ENCODE results near the gene TMEM61. TPM values are rescaled to one million over a fixed set of nuclear protein-coding genes. Genes with fewer than 3 reads are reported as not detected.

TMEM61 gene
- total RNA-seq, 3 donors from 2014 or later: 4.9 to 17.9 (median 8.5) TPM

GRCh38 chr1:55006931-55007330 lies 26.5 kb downstream of the TMEM61 start:
- ATAC-seq (no peak), DNase-seq (no peak)
- Histone ChIP-seq H3K4me1 (ENCODE audit: low read depth) (no peaks in the 10 kb centered on the region), H3K36me3 (ENCODE audit: low read depth) (no peaks in the 10 kb centered on the region), H3K9me3 (no peaks in the 10 kb centered on the region), H3K4me3 (no peak overlapping the region)
- intact Hi-C loops (cut with DNase I, micrococcal nuclease): no loop called here
- no peak for TF ChIP-seq CTCF (IDR thresholded peaks at IDR 0.05)

- no peak for TF ChIP-seq CTCF (IDR thresholded peaks at IDR 0.05)
- H3K36me3 ChIP-seq (ENCODE audit: low read depth): no peaks in the 10 kb centered on the region
- no peaks in the 10 kb centered on the region for H3K9me3 ChIP-seq
- H3K4me1 ChIP-seq (ENCODE audit: low read depth): no peaks in the 10 kb centered on the region
- no peak for ATAC-seq
- intact Hi-C loops (cut with DNase I, micrococcal nuclease): no loop called here
- no peak for DNase-seq
- H3K4me3 ChIP-seq: no peak overlapping the region
These were observed 27.2 kb downstream of the TMEM61 start for GRCh38 chr1:55007625-55008024.

GRCh38 chr1:55010194-55010886 lies 29.9 kb downstream of the TMEM61 start:
- no peaks in the 10 kb centered on the region for H3K36me3 ChIP-seq (ENCODE audit: low read depth)
- no peak for TF ChIP-seq CTCF (IDR thresholded peaks at IDR 0.05)
- no peaks in the 10 kb centered on the region for H3K9me3 ChIP-seq
- no peak for ATAC-seq
- intact Hi-C loops (cut with DNase I, micrococcal nuclease): no loop called here
- DNase-seq: no peak
- no peak overlapping the region for H3K4me3 ChIP-seq
- no peaks in the 10 kb centered on the region for H3K4me1 ChIP-seq (ENCODE audit: low read depth)

GRCh38 chr1:55010887-55011217 lies 30.4 kb downstream of the TMEM61 start:
- intact Hi-C loops (cut with DNase I, micrococcal nuclease): no loop called here
- Histone ChIP-seq H3K36me3 (ENCODE audit: low read depth) (no peaks in the 10 kb centered on the region), H3K9me3 (no peaks in the 10 kb centered on the region), H3K4me1 (ENCODE audit: low read depth) (no peaks in the 10 kb centered on the region), H3K4me3 (no peak overlapping the region)
- ATAC-seq (no peak), DNase-seq (no peak)
- no peak for TF ChIP-seq CTCF (IDR thresholded peaks at IDR 0.05)

GRCh38 chr1:55012661-55013060 lies 32.2 kb downstream of the TMEM61 start:
- no peak for DNase-seq

More at GRCh38 chr1:55012661-55013060, 32.2 kb downstream of the TMEM61 start:
- no peak for ATAC-seq
- no peaks in the 10 kb centered on the region for H3K36me3 ChIP-seq (ENCODE audit: low read depth)
- no peaks in the 10 kb centered on the region for H3K4me1 ChIP-seq (ENCODE audit: low read depth)
- no peak for TF ChIP-seq CTCF (IDR thresholded peaks at IDR 0.05)
- no peaks in the 10 kb centered on the region for H3K9me3 ChIP-seq
- intact Hi-C loops (cut with DNase I, micrococcal nuclease): no loop called here
- H3K4me3 ChIP-seq: no peak overlapping the region

Data from mucosa of descending colon (tissue), 3 donors.